HepG2 (cell line): Measurements from ENCODE around the gene CD209. TPM values are rescaled to one million over a fixed set of nuclear protein-coding genes. Genes with fewer than 3 reads are reported as not detected.

ENCODE experiments used
- ATAC-seq: fragments of 200-7000 bp; cut with Tn5 transposase; 3 replicates; pipeline ENCODE4 v1.9.1; 2020; ENCODE audit warnings: mild to moderate bottlenecking, moderate library complexity
- BruUV-seq: library from RNA; stranded (reverse); fragments of 400-500 nt; replicated peaks from 2 replicates; lab custom pipeline; 2021; lab: Mats Ljungman, UMichigan
- CTCF ChIA-PET: fragments of 300-600 bp; formaldehyde crosslinking; extraction: SDS; loops from one replicate; lab custom pipeline; 2021; ENCODE audit warnings: low total read pairs, inconsistent platforms, low intra/inter-chr PET ratio; lab: Yijun Ruan, JAX
- POLR2A ChIA-PET: fragments of 350-600 bp; sonication (Branson Sonifier 250); formaldehyde crosslinking; loops from one replicate; lab custom pipeline; 2020; ENCODE audit warnings: antibody characterized with exemption, inconsistent platforms; lab: Yijun Ruan, JAX
- DNase-seq: peaks from one replicate; pipeline ENCODE4 v3.0.0-alpha.2; 2015; ENCODE audit warnings: low spot score
- FAIRE-seq: peaks from 3 replicates; lab custom pipeline; 2011; peaks lifted over from hg19 to GRCh38; lab: Jason Lieb, UNC
- H2AFZ ChIP-seq: one replicate; pipeline ENCODE4 v1.6.1; 2011; ENCODE audit warnings: low read length, inconsistent platforms
- H3K27ac ChIP-seq: fragments of 300-600 bp; 3 replicates; pipeline ENCODE4 v1.8.0; 2011; ENCODE audit warnings: mixed run types, mild to moderate bottlenecking, mixed read lengths, low read length, inconsistent platforms; ENCODE audit not compliant: insufficient read depth; ENCODE audit errors: extremely low read length
- H3K27me3 ChIP-seq, 2 experiments: fragments of 200-600 bp in 1 of 2; 2 replicates in 1 of 2; 3 replicates in 1 of 2; pipeline versions ENCODE4 v1.6.0 to v1.8.0; 2011; ENCODE audit warnings: low read length in 2 of 2, mild to moderate bottlenecking in 2 of 2, moderate library complexity in 2 of 2, inconsistent platforms in 1 of 2; ENCODE audit not compliant: insufficient read depth in 2 of 2, control insufficient read depth in 1 of 2
- H3K36me3 ChIP-seq, 2 experiments: fragments of 200-600 bp in 1 of 2; replicated peaks in 1 of 2; 2 replicates in 1 of 2; 3 replicates in 1 of 2; pipeline versions ENCODE4 v1.5.1 to v1.8.0; 2011; ENCODE audit warnings: low read length in 2 of 2, inconsistent platforms in 1 of 2; ENCODE audit not compliant: insufficient read depth in 2 of 2, control insufficient read depth in 1 of 2
- H3K4me1 ChIP-seq: 2 replicates; pipeline ENCODE4 v1.5.1; 2012; ENCODE audit warnings: low read length, inconsistent platforms; ENCODE audit not compliant: insufficient read depth
- H3K4me2 ChIP-seq: 2 replicates; pipeline ENCODE4 v1.6.0; 2011; ENCODE audit warnings: low read depth, low read length, inconsistent platforms
- H3K4me3 ChIP-seq, 3 experiments: fragments of 200-600 bp in 1 of 3; sonication (generic), shearing (Covaris generic) in 1 of 3; replicated peaks in 1 of 3; 2 replicates each; pipeline ENCODE4 v1.5.1; 2011 to 2016; ENCODE audit warnings: low read length in 3 of 3, inconsistent platforms in 2 of 3, low read depth in 2 of 3, mild to moderate bottlenecking in 2 of 3, control low read depth in 1 of 3, mixed read lengths in 1 of 3; ENCODE audit not compliant: insufficient read depth in 1 of 3
- H3K79me2 ChIP-seq: one replicate; pipeline ENCODE4 v1.6.1; 2011; ENCODE audit warnings: low read length, inconsistent platforms; ENCODE audit not compliant: insufficient read depth
- H3K9ac ChIP-seq: 2 replicates; pipeline ENCODE4 v1.6.0; 2011; ENCODE audit warnings: mild to moderate bottlenecking, low read depth, low read length, inconsistent platforms; ENCODE audit not compliant: insufficient read depth
- H3K9me3 ChIP-seq: 2 replicates; pipeline ENCODE4 v1.5.1; 2012; ENCODE audit warnings: mild to moderate bottlenecking, low read length
- H4K20me1 ChIP-seq: 2 replicates; pipeline ENCODE4 v1.6.0; 2011; ENCODE audit warnings: inconsistent platforms, mild to moderate bottlenecking, low read length, moderate library complexity; ENCODE audit not compliant: insufficient read depth
- CREM ChIP-seq, 2 experiments: sonication (generic) in 1 of 2; formaldehyde crosslinking in 1 of 2; IDR thresholded peaks; 2 replicates each; pipeline versions ENCODE4 v1.4.0 to v1.6.1; 2016 to 2020; ENCODE audit warnings: antibody characterized with exemption in 1 of 2, mild to moderate bottlenecking in 1 of 2, missing genetic modification reagents in 1 of 2
- FOXP4 ChIP-seq: sonication (generic); formaldehyde crosslinking; IDR thresholded peaks from 2 replicates; pipeline ENCODE4 v1.4.0; 2020; ENCODE audit warnings: missing genetic modification reagents
- HMGXB4 ChIP-seq, 2 experiments: sonication (generic) in 1 of 2; formaldehyde crosslinking in 1 of 2; IDR thresholded peaks; 2 replicates each; pipeline versions ENCODE4 v1.4.0 to v1.6.1; 2018 to 2020; ENCODE audit warnings: missing genetic modification reagents in 2 of 2, borderline replicate concordance in 1 of 2, low read depth in 1 of 2, mild to moderate bottlenecking in 1 of 2, missing biosample characterization in 1 of 2
- IKZF4 ChIP-seq: sonication (generic); formaldehyde crosslinking; IDR thresholded peaks from 2 replicates; pipeline ENCODE4 v1.5.1; 2020; ENCODE audit warnings: borderline replicate concordance, mild to moderate bottlenecking, low read depth, missing genetic modification reagents; ENCODE audit errors: not compliant biosample characterization
- MTA3 ChIP-seq: sonication (generic); formaldehyde crosslinking; IDR thresholded peaks from 2 replicates; pipeline ENCODE4 v1.4.0; 2020; ENCODE audit warnings: missing genetic modification reagents
- NFAT5 ChIP-seq: sonication (generic); formaldehyde crosslinking; IDR thresholded peaks from 2 replicates; pipeline ENCODE4 v1.4.0; 2020; ENCODE audit warnings: missing genetic modification reagents
- PAX8 ChIP-seq: sonication (generic); formaldehyde crosslinking; IDR thresholded peaks from 2 replicates; pipeline ENCODE4 v1.8.0; 2022; ENCODE audit warnings: mild to moderate bottlenecking, missing genetic modification reagents, borderline replicate concordance
- TRIM24 ChIP-seq: sonication (generic); formaldehyde crosslinking; IDR thresholded peaks from 2 replicates; pipeline ENCODE4 v1.8.0; 2022; ENCODE audit warnings: mild to moderate bottlenecking, missing genetic modification reagents
- ZFP91 ChIP-seq: sonication (generic); formaldehyde crosslinking; IDR thresholded peaks from 2 replicates; pipeline ENCODE4 v1.9.0; 2022; ENCODE audit warnings: missing genetic modification reagents, mild to moderate bottlenecking, borderline replicate concordance
- ZKSCAN8 ChIP-seq: IDR thresholded peaks from 2 replicates; pipeline ENCODE4 v1.6.1; 2016; ENCODE audit warnings: borderline replicate concordance, missing genetic modification reagents, missing compliant biosample characterization
- ZNF121 ChIP-seq: sonication (generic); formaldehyde crosslinking; IDR thresholded peaks from 2 replicates; pipeline ENCODE4 v1.5.0; 2020; ENCODE audit warnings: mild to moderate bottlenecking, missing genetic modification reagents
- ZNF124 ChIP-seq: sonication (generic); formaldehyde crosslinking; IDR thresholded peaks from 2 replicates; pipeline ENCODE4 v1.4.0; 2020; ENCODE audit warnings: missing genetic modification reagents
- ZNF263 ChIP-seq: sonication (generic); formaldehyde crosslinking; IDR thresholded peaks from 2 replicates; pipeline ENCODE4 v1.4.0; 2020; ENCODE audit warnings: missing genetic modification reagents
- ZNF33B ChIP-seq: sonication (generic); formaldehyde crosslinking; IDR thresholded peaks from 2 replicates; pipeline ENCODE4 v1.5.1; 2020; ENCODE audit warnings: mild to moderate bottlenecking, missing genetic modification reagents
- WGBS: methylation state at CpG from one replicate; pipeline ENCODE4 v1.1.6; 2017; ENCODE audit warnings: low lambda C conversion rate; 5-methylcytosine and 5-hydroxymethylcytosine counted together
- in situ Hi-C: cut with HindIII; loops from 2 replicates; pipeline ENCODE4 v1.10.0; 2017; ENCODE audit warnings: low pct_unique_long_range_greater_than_20kb; ENCODE audit not compliant: extremely low pct_ligation_motif_present
- intact Hi-C: fragments of 100-400 bp; cut with micrococcal nuclease; formaldehyde crosslinking; loops from one replicate; pipeline ENCODE4 v1.10.0; 2022; ENCODE audit not compliant: unreplicated experiment
- polyA plus RNA-seq, 8 experiments: library from polyadenylated mRNA; depleted of rRNA in 3 of 8; stranded (reverse) in 7 of 8; unstranded in 1 of 8; fragments of >200 nt; fragmentation: Illumina TruSeq in 4 of 8; extraction: Trizol in 4 of 8; gene quantifications; 2 replicates each; pipeline versions ENCODE4 v1.2.1 to v1.2.3, GENCODE V29; 2011 to 2016; ENCODE audit warnings: low read depth in 4 of 8, missing spikeins in 1 of 8, mixed read lengths in 1 of 8; ENCODE audit not compliant: insufficient read depth in 1 of 8
- total RNA-seq, 5 experiments: library from RNA; depleted of rRNA; stranded (reverse); fragments of >200 nt; fragmentation: Illumina TruSeq; extraction: Trizol; gene quantifications; 2 replicates each; pipeline ENCODE4 v1.2.3, GENCODE V29; 2016; ENCODE audit warnings: low read depth in 1 of 5

CD209 gene
- total and polyA plus RNA-seq, 2 of the 13 experiments (the other 11 are each of a cell fraction or from before 2014, with no cell fraction given): not detected

- Histone ChIP-seq H3K79me2 (no peaks in the 10 kb centered on the region), H3K27me3 (peaks cover 0 to 25% of the 10 kb centered on the region in 2 experiments; a peak in 3 of 5 replicates), H3K4me1 (0 out of 2 replicates have a peak, but pooled peaks cover 4% of the 10 kb centered on the region), H3K4me2 (no peak overlapping the region), H3K4me3 (no peak overlapping the region), H2AFZ (no peak overlapping the region), H3K9me3 (no peaks in the 10 kb centered on the region), H3K9ac (no peak overlapping the region), H3K36me3 (no peaks in the 10 kb centered on the region), H4K20me1 (no peaks in the 10 kb centered on the region), H3K27ac (no peak overlapping the region)
- intact Hi-C loops: no loop called here
- no peak for FAIRE-seq
- ChIA-PET CTCF (no interaction called here), POLR2A (no interaction called here)
- no peak for DNase-seq
- no peak for ATAC-seq
- in situ Hi-C loops: no loop called here
- 19% methylated on average over 6 of the region's 6 CpGs for WGBS
- no TSS peak for BruUV-seq
- TF ChIP-seq PAX8: no peak
- no peak for TF ChIP-seq IKZF4
- no peak for TF ChIP-seq MTA3 (CRISPR knock-in tag)
- TF ChIP-seq ZFP91 (CRISPR knock-in tag): no peak
- TF ChIP-seq NFAT5 (CRISPR knock-in tag): no peak
- no peak for TF ChIP-seq ZNF121 (CRISPR knock-in tag)
- no peak for TF ChIP-seq ZNF263 (CRISPR knock-in tag)
- TF ChIP-seq ZKSCAN8: no peak
- no peak for TF ChIP-seq FOXP4
- TF ChIP-seq ZNF33B: no peak
- TF ChIP-seq TRIM24 (CRISPR knock-in tag): no peak
- TF ChIP-seq ZNF124 (CRISPR knock-in tag): no peak
- no peak for TF ChIP-seq HMGXB4 (CRISPR knock-in tag; IDR thresholded peaks at IDR 0.05; ENCODE audit: borderline replicate concordance in 1 of 2, low read depth in 1 of 2)
- no peak for TF ChIP-seq CREM (IDR thresholded peaks at IDR 0.05)
- no peak for TF ChIP-seq CREM (CRISPR knock-in tag; IDR thresholded peaks at IDR 0.05)
Measured at GRCh38 chr19:7733376-7733775, 14.0 kb downstream of the CD209 start.
